Esophagus muscularis mucosa (tissue), 4 donors: ENCODE data around the gene IMP3. TPM values are rescaled to one million over a fixed set of nuclear protein-coding genes. Genes with fewer than 3 reads are reported as not detected.
A peak's percentile ranks its signal among the peaks of the same experiment; 100 is the strongest.

Experiments
- DNase-seq: peaks from one replicate; pipeline ENCODE4 v3.0.0-alpha.2; 2017; ENCODE audit errors: extremely low spot score
- H3K27ac ChIP-seq, 4 donors: fragments of 200-600 bp; sonication (generic); replicated peaks in 1 of 4; 1 replicate in 3 of 4; 2 replicates in 1 of 4; pipeline ENCODE4 v1.5.1; 2016 to 2019; ENCODE audit warnings: mild to moderate bottlenecking in 1 of 4
- H3K27me3 ChIP-seq, 4 donors: fragments of 200-600 bp; sonication (generic); one replicate each; pipeline versions ENCODE4 v1.5.1 to v1.6.0; 2016 to 2019
- H3K36me3 ChIP-seq, 4 donors: fragments of 200-600 bp; sonication (generic); one replicate each; pipeline ENCODE4 v1.5.1; 2016 to 2019
- H3K4me1 ChIP-seq, 4 donors: fragments of 200-600 bp; sonication (generic); one replicate each; pipeline ENCODE4 v1.5.1; 2016 to 2019
- H3K4me3 ChIP-seq, 4 donors: fragments of 200-600 bp; sonication (generic); 1 replicate in 2 of 4; 2 replicates in 2 of 4; pipeline ENCODE4 v1.5.1; 2016 to 2019; ENCODE audit warnings: mild to moderate bottlenecking in 4 of 4, moderate library complexity in 1 of 4
- H3K9me3 ChIP-seq, 4 donors: fragments of 200-600 bp; sonication (generic); 1 replicate in 3 of 4; 2 replicates in 1 of 4; pipeline ENCODE4 v1.5.1; 2016 to 2019
- EP300 ChIP-seq: sonication (generic); formaldehyde crosslinking; IDR thresholded peaks from one replicate; pipeline ENCODE4 v1.6.1; 2017; ENCODE audit warnings: antibody characterized with exemption
- POLR2A ChIP-seq: fragments of 450-650 bp; IDR thresholded peaks from one replicate; pipeline ENCODE4 v1.6.1; 2017; ENCODE audit warnings: antibody characterized with exemption, moderate library complexity, mild to moderate bottlenecking, low read depth
- POLR2AphosphoS5 ChIP-seq, 2 donors: sonication (generic); formaldehyde crosslinking; IDR thresholded peaks; one replicate each; pipeline ENCODE4 v1.6.1; 2017; ENCODE audit warnings: antibody characterized with exemption in 2 of 2
- WGBS: methylation state at CpG from one replicate; pipeline ENCODE4 v1.1.5; 2018; 5-methylcytosine and 5-hydroxymethylcytosine counted together
- intact Hi-C: fragments of 100-400 bp; cut with DNase I; formaldehyde crosslinking; loops from one replicate; pipeline ENCODE4 v1.15.1; 2023
- total RNA-seq, 4 donors: library from RNA; depleted of rRNA; stranded (reverse); fragments of >200 nt; gene quantifications; one replicate each; pipeline versions ENCODE4 v1.1.0 to v1.2.1, GENCODE V29; 2016
- TF ChIP-seq, protein P1 (sequence below), 3 experiments: fragments of 200-600 bp in 2 of 3; fragments of 450-650 bp in 1 of 3; sonication (generic) in 2 of 3; IDR thresholded peaks; one replicate each; pipeline ENCODE4 v1.5.1; 2017 to 2019; ENCODE audit warnings: antibody characterized with exemption in 3 of 3, mild to moderate bottlenecking in 2 of 3, moderate library complexity in 1 of 3

IMP3 gene
- total RNA-seq, 4 donors from 2014 or later: 49.0 to 83.5 (median 62.1) TPM

DNA sequence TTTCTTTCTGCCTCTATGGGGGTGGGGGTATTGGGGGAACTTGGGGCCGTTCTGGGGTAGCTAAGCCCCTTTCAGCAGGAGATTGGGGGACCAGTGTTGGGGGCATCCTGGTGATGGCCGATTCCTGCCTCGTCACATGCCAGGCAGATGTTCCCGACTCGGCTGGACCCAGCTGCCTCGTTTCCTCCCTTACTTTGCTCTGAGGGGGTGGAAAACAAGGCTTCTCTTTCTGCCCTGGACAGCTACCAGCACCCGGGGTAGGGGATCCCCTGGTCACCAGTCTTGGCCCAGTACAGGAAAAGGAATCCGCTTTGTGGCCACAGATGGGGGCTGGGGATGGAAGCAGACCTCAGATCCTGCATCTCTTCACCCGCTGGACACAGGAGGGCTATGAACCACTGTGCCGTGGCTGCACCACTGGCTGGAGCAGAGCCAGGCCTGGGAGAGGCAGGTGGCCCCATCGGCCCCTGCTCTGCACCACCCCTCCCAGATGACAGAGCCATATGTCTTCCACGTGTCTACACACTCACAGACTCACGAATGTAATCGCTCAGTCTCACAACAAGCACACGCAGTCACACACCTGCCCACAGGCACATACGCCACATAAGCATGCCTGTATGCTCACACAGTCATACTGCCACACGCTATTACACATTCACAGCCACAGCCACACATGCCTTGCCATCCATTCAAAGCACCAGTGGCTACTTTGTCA lies 20.1 kb upstream of the IMP3 start:
- Histone ChIP-seq H3K4me3 (no peak overlapping the region), H3K36me3 (peaks cover 13 to 66% (median 46%) of the 10 kb centered on the region in 4 donors), H3K4me1 (peaks cover 41 to 72% (median 59%) of the 10 kb centered on the region in 4 donors), H3K27ac (peak overlapping the region; percentile 84 to 90 (median 88)), H3K27me3 (no peaks in the 10 kb centered on the region), H3K9me3 (no peaks in the 10 kb centered on the region)
- no peak for TF ChIP-seq POLR2AphosphoS5 (IDR thresholded peaks at IDR 0.05)
- TF ChIP-seq POLR2A: no peak
- no peak for TF ChIP-seq EP300
- TF ChIP-seq, protein P1, sequence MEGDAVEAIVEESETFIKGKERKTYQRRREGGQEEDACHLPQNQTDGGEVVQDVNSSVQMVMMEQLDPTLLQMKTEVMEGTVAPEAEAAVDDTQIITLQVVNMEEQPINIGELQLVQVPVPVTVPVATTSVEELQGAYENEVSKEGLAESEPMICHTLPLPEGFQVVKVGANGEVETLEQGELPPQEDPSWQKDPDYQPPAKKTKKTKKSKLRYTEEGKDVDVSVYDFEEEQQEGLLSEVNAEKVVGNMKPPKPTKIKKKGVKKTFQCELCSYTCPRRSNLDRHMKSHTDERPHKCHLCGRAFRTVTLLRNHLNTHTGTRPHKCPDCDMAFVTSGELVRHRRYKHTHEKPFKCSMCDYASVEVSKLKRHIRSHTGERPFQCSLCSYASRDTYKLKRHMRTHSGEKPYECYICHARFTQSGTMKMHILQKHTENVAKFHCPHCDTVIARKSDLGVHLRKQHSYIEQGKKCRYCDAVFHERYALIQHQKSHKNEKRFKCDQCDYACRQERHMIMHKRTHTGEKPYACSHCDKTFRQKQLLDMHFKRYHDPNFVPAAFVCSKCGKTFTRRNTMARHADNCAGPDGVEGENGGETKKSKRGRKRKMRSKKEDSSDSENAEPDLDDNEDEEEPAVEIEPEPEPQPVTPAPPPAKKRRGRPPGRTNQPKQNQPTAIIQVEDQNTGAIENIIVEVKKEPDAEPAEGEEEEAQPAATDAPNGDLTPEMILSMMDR (IDR thresholded peaks at IDR 0.05): no peak
- 75% methylated on average over 12 of the region's 17 CpGs for WGBS
- intact Hi-C loops: no loop called here
- DNase-seq: no peak

DNA sequence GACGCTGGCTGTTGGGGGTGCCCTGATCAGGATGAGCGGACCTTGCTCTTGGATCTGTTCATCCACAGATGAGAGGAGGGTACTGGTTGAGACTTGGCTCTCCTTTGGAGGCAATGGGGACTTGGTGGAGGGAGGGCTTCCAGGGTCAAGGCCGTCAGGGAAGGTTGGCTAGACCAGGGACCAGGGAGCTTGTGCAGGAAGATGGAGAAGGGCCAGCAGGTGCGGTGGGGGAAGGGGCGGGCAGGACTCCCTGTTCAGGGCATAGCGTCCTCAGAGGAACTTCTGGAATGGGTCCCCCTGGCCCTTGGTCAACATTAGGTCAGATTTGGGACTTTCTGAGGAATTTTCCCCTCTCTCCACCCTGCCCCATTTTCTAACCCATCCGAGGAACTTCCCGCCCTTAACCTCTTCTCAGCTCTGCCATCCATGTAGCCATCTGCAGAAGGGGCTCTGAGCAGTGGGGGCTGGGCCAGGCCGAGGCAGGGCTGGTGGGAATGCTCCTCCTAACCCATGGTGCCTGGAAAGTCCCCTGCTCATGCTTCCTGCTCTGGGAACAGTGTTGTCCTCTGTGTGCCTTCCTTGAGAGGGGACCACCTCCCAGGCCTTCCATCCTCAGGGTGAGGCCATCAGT lies 19.2 kb upstream of the IMP3 start:
- TF ChIP-seq EP300 (no peak), POLR2A (no peak), POLR2AphosphoS5 (IDR thresholded peaks at IDR 0.05) (no peak)
- TF ChIP-seq, protein P1 (IDR thresholded peaks at IDR 0.05): no peak
- peaks cover 13 to 72% (median 49%) of the 10 kb centered on the region in 4 donors for H3K36me3 ChIP-seq
- no peak for DNase-seq
- no peak overlapping the region for H3K4me3 ChIP-seq
- peak overlapping the region; percentile 84 to 90 (median 88) for H3K27ac ChIP-seq
- intact Hi-C loops: no loop called here
- whole genome bisulfite sequencing: 72% methylated on average over 6 of the region's 9 CpGs
- H3K9me3 ChIP-seq: no peaks in the 10 kb centered on the region
- H3K4me1 ChIP-seq: peaks cover 49 to 80% (median 67%) of the 10 kb centered on the region in 4 donors
- no peaks in the 10 kb centered on the region for H3K27me3 ChIP-seq

DNA sequence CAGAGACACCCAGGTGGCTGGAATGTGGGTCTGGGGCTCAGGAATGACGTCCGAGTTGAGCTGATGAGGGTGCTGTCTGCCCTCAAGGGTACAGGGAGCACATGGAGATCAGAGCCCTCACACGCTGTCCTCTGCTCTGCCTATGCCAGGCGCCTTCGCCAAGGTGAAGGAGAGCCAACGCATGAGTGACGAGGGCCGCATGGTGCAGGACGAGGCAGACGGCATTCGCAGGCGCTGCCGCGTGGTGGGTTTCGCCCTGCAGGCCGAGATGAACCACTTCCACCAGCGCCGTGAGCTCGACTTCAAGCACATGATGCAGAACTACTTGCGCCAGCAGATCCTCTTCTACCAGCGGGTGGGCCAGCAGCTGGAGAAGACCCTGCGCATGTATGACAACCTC lies 16.8 kb upstream of the IMP3 start:
- no peaks in the 10 kb centered on the region for H3K9me3 ChIP-seq
- no peak for DNase-seq
- TF ChIP-seq EP300 (no peak), POLR2AphosphoS5 (IDR thresholded peaks at IDR 0.05) (no peak), POLR2A (no peak)
- TF ChIP-seq, protein P1 (IDR thresholded peaks at IDR 0.05): no peak
- H3K4me1 ChIP-seq: peaks cover 66 to 89% (median 85%) of the 10 kb centered on the region in 4 donors
- H3K4me3 ChIP-seq: no peak overlapping the region
- H3K36me3 ChIP-seq: peaks cover 13 to 68% (median 48%) of the 10 kb centered on the region in 4 donors
- H3K27ac ChIP-seq: no peak overlapping the region
- intact Hi-C loops: no loop called here
- 88% methylated on average over 21 of the region's 22 CpGs for WGBS
- no peaks in the 10 kb centered on the region for H3K27me3 ChIP-seq

DNA sequence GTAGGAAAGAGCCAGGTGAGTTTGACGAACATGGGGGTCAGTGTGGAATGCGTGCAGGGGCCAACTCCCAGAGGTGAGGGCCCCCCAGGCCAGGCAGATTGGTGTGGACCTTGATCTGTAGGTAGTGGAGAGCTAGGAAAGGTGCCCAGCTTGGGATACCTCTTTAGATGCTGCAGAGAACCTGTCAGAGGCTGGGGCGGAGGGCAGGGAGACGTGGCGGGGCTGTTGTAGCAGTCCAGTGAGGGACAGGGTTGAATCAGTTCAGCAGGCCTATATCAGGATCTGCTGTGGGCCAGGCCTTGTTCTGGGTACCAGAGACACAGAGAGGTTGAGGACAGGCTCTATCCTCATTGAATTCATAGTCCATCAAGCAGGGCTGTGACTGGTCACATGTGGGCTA lies 16.3 kb upstream of the IMP3 start:
- Histone ChIP-seq H3K36me3 (peaks cover 13 to 68% (median 48%) of the 10 kb centered on the region in 4 donors), H3K27ac (peak overlapping the region in 1 of 4 donors; percentile 8), H3K27me3 (no peaks in the 10 kb centered on the region), H3K4me3 (no peak overlapping the region), H3K4me1 (peaks cover 66 to 89% (median 85%) of the 10 kb centered on the region in 4 donors), H3K9me3 (no peaks in the 10 kb centered on the region)
- 91% methylated on average over 5 of the region's 5 CpGs for WGBS
- intact Hi-C loops: no loop called here
- TF ChIP-seq, protein P1 (IDR thresholded peaks at IDR 0.05): no peak
- TF ChIP-seq POLR2AphosphoS5 (IDR thresholded peaks at IDR 0.05) (no peak), POLR2A (no peak), EP300 (no peak)
- no peak for DNase-seq
